DMS79 treated with DMSO at 0.1 percent for 48 hours (cell line): Measurements from ENCODE around the gene MAP3K12.

Source experiments
- DNase-seq: peaks from one replicate; lab custom pipeline; 2025; lab: John Stamatoyannopoulos, UW

The MAP3K12 gene

GRCh38 chr12:53431187-53431586, 68.1 kb downstream of the MAP3K12 start:
- no peak for DNase-seq

GRCh38 chr12:53430116-53430515, 69.1 kb downstream of the MAP3K12 start:
- DNase-seq, result no peak
